GM12878 (cell line): ENCODE results near the gene PAK6. TPM values are rescaled to one million over a fixed set of nuclear protein-coding genes. Genes with fewer than 3 reads are reported as not detected.

ENCODE experiments used
- POLR2AphosphoS5 ChIP-seq: IDR thresholded peaks from 2 replicates; pipeline ENCODE4 v1.6.1; 2011; ENCODE audit warnings: mild to moderate bottlenecking, low read length, inconsistent platforms
- RELA ChIP-seq: fragments of 450-650 bp; IDR thresholded peaks from 2 replicates; pipeline ENCODE4 v1.8.0; 2014; ENCODE audit warnings: borderline replicate concordance; ENCODE audit not compliant: partially characterized antibody
- RUNX3 ChIP-seq: IDR thresholded peaks from 2 replicates; pipeline ENCODE4 v1.6.1; 2012; ENCODE audit warnings: low read length, inconsistent platforms
- SREBF2 ChIP-seq: IDR thresholded peaks from 2 replicates; pipeline ENCODE4 v1.6.1; 2012; ENCODE audit warnings: mild to moderate bottlenecking, low read length
- ZNF24 ChIP-seq: fragments of 450-650 bp; IDR thresholded peaks from 2 replicates; pipeline ENCODE4 v1.6.1; 2017; ENCODE audit warnings: antibody characterized with exemption, mild to moderate bottlenecking
- ZSCAN29 ChIP-seq: fragments of 450-650 bp; IDR thresholded peaks from 2 replicates; pipeline ENCODE4 v1.6.1; 2017; ENCODE audit warnings: mild to moderate bottlenecking, moderate library complexity
- polyA plus RNA-seq, 11 experiments: library from polyadenylated mRNA; depleted of rRNA in 4 of 11; unstranded in 6 of 11; stranded (reverse) in 5 of 11; fragments of >200 nt; fragmentation: Nextera tagmentation in 4 of 11; fragmentation: Illumina TruSeq in 1 of 11; extraction: Ambion mirVana in 4 of 11; extraction: Trizol in 1 of 11; gene quantifications; 1 replicate in 1 of 11; 2 replicates in 10 of 11; pipeline versions ENCODE4 v1.2.1 to v1.2.3, GENCODE V29; 2011 to 2016; ENCODE audit warnings: inconsistent platforms in 2 of 11, missing spikeins in 2 of 11, low read depth in 1 of 11
- total RNA-seq, 4 experiments: library from RNA; depleted of rRNA in 3 of 4; stranded (reverse); fragments of >200 nt in 3 of 4; fragmentation: Illumina TruSeq in 1 of 4; extraction: Trizol in 1 of 4; gene quantifications; 2 replicates each; pipeline versions ENCODE4 v1.2.1 to v1.2.3, GENCODE V29; 2013 to 2021
- TF ChIP-seq, protein P1 (sequence below): IDR thresholded peaks from 2 replicates; pipeline ENCODE4 v1.6.1; 2011; ENCODE audit warnings: borderline replicate concordance, low read depth, mild to moderate bottlenecking, moderate library complexity, low read length; ENCODE audit not compliant: insufficient read depth, poor library complexity, severe bottlenecking
- TF ChIP-seq, protein P2 (sequence below): fragments of 150-350 bp; IDR thresholded peaks from 2 replicates; pipeline ENCODE4 v1.6.1; 2016; ENCODE audit warnings: low read depth, low read length
- TF ChIP-seq, protein P3 (sequence below): fragments of 450-650 bp; IDR thresholded peaks from 2 replicates; pipeline ENCODE4 v1.6.1; 2016; ENCODE audit warnings: mild to moderate bottlenecking
- TF ChIP-seq, protein P4 (sequence below): fragments of 450-650 bp; IDR thresholded peaks from 2 replicates; pipeline ENCODE4 v1.6.1; 2016; ENCODE audit warnings: mild to moderate bottlenecking, moderate library complexity, borderline replicate concordance

PAK6 gene
- total and polyA plus RNA-seq, 10 of the 15 experiments (the other 5 are each of a cell fraction or from before 2014, with no cell fraction given), result 0.07 to 0.92 (median 0.31) TPM; not detected in 2

DNA sequence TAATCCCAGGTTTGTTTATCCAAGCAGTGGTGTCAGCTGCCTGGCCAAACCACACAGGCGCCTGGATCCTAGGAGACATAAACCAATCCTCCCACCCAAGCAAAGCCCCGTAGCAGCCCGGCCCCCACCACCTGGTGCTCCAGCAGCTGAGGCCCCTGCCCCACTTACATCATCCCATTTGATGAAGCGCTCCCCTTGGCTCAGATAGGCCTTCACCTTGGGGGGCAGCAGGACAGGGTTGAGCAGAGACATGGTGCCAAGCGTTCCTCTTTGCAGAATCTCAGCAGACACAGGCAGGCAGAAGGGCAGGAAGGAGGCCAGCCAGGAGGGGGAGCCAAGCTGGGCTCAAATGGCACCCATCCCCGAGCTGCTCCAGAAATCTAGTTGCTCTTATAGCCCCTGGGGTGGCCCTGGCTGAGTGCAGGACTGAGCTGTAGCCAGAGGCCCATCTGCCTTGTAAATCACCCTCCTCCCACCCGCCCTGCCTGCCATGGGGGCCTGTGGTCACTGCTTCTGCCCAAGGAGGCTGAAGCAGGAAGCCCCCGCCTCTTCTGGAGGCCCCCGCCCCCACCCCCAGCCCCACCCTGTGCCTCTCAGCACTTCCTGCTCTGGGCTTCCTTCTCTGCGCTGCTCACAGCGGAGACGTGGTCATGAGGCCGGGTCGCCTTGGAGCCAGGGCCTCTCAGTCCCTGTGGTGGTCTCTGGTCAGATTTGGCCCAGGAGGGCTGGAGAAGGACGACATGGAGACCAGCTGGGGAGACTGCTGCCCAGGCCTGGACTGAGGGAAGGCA is 68.8 kb downstream of the PAK6 start, which contains the start of gene PLCB2 (continued):
- TF ChIP-seq, protein P1, sequence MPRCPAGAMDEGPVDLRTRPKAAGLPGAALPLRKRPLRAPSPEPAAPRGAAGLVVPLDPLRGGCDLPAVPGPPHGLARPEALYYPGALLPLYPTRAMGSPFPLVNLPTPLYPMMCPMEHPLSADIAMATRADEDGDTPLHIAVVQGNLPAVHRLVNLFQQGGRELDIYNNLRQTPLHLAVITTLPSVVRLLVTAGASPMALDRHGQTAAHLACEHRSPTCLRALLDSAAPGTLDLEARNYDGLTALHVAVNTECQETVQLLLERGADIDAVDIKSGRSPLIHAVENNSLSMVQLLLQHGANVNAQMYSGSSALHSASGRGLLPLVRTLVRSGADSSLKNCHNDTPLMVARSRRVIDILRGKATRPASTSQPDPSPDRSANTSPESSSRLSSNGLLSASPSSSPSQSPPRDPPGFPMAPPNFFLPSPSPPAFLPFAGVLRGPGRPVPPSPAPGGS, result no peak
- TF ChIP-seq ZSCAN29, result no peak
- TF ChIP-seq POLR2AphosphoS5, result peak; percentile 73; the same call in 1 of the 2 replicates
- TF ChIP-seq SREBF2, result no peak
- TF ChIP-seq RELA, result no peak
- TF ChIP-seq, protein P2, sequence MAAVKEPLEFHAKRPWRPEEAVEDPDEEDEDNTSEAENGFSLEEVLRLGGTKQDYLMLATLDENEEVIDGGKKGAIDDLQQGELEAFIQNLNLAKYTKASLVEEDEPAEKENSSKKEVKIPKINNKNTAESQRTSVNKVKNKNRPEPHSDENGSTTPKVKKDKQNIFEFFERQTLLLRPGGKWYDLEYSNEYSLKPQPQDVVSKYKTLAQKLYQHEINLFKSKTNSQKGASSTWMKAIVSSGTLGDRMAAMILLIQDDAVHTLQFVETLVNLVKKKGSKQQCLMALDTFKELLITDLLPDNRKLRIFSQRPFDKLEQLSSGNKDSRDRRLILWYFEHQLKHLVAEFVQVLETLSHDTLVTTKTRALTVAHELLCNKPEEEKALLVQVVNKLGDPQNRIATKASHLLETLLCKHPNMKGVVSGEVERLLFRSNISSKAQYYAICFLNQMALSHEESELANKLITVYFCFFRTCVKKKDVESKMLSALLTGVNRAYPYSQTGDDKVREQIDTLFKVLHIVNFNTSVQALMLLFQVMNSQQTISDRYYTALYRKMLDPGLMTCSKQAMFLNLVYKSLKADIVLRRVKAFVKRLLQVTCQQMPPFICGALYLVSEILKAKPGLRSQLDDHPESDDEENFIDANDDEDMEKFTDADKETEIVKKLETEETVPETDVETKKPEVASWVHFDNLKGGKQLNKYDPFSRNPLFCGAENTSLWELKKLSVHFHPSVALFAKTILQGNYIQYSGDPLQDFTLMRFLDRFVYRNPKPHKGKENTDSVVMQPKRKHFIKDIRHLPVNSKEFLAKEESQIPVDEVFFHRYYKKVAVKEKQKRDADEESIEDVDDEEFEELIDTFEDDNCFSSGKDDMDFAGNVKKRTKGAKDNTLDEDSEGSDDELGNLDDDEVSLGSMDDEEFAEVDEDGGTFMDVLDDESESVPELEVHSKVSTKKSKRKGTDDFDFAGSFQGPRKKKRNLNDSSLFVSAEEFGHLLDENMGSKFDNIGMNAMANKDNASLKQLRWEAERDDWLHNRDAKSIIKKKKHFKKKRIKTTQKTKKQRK, result no peak
- no peak for TF ChIP-seq ZNF24
- TF ChIP-seq, protein P3, sequence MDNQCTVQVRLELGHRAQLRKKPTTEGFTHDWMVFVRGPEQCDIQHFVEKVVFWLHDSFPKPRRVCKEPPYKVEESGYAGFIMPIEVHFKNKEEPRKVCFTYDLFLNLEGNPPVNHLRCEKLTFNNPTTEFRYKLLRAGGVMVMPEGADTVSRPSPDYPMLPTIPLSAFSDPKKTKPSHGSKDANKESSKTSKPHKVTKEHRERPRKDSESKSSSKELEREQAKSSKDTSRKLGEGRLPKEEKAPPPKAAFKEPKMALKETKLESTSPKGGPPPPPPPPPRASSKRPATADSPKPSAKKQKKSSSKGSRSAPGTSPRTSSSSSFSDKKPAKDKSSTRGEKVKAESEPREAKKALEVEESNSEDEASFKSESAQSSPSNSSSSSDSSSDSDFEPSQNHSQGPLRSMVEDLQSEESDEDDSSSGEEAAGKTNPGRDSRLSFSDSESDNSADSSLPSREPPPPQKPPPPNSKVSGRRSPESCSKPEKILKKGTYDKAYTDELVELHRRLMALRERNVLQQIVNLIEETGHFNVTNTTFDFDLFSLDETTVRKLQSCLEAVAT, result no peak
- no peak for TF ChIP-seq RUNX3
- TF ChIP-seq, protein P4, sequence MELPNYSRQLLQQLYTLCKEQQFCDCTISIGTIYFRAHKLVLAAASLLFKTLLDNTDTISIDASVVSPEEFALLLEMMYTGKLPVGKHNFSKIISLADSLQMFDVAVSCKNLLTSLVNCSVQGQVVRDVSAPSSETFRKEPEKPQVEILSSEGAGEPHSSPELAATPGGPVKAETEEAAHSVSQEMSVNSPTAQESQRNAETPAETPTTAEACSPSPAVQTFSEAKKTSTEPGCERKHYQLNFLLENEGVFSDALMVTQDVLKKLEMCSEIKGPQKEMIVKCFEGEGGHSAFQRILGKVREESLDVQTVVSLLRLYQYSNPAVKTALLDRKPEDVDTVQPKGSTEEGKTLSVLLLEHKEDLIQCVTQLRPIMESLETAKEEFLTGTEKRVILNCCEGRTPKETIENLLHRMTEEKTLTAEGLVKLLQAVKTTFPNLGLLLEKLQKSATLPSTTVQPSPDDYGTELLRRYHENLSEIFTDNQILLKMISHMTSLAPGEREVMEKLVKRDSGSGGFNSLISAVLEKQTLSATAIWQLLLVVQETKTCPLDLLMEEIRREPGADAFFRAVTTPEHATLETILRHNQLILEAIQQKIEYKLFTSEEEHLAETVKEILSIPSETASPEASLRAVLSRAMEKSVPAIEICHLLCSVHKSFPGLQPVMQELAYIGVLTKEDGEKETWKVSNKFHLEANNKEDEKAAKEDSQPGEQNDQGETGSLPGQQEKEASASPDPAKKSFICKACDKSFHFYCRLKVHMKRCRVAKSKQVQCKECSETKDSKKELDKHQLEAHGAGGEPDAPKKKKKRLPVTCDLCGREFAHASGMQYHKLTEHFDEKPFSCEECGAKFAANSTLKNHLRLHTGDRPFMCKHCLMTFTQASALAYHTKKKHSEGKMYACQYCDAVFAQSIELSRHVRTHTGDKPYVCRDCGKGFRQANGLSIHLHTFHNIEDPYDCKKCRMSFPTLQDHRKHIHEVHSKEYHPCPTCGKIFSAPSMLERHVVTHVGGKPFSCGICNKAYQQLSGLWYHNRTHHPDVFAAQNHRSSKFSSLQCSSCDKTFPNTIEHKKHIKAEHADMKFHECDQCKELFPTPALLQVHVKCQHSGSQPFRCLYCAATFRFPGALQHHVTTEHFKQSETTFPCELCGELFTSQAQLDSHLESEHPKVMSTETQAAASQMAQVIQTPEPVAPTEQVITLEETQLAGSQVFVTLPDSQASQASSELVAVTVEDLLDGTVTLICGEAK, result no peak
